ENCODE results near the gene FREM1. TPM values are rescaled to one million over a fixed set of nuclear protein-coding genes. Genes with fewer than 3 reads are reported as not detected.

The FREM1 gene
- total RNA-seq, 1 donor from 2014 or later, result 0.52 TPM

DNA sequence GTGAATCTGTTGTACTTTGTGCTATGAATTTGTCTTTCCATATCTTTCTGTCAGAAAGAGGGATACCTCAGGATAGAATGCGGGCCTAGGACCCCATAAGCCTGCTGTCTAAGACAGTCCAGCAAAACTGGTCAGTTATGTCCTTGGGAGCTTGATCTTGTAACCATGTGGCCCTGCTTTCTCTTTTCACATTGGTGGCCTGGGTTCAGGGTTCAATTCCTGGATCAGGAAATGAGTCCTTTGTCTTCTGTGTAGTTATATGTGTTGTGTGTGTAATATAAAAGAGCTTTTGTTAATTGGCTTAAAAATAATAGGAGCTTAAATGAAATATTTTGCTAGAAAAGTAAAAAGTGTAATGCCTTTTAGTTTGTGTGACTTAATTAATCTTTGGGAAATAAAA lies 16.9 kb downstream of the FREM1 start:
- no peak for FAIRE-seq
- Mint-ChIP-seq H3K9me3 (ENCODE audit: unreplicated experiment) (no peaks in the 10 kb centered on the region), H3K4me1 (ENCODE audit: low read depth, unreplicated experiment) (peaks cover 6% of the 10 kb centered on the region), H3K36me3 (ENCODE audit: low read depth, unreplicated experiment) (no peaks in the 10 kb centered on the region), H3K4me3 (ENCODE audit: unreplicated experiment) (no peak overlapping the region), H3K27me3 (ENCODE audit: low read depth, unreplicated experiment) (no peaks in the 10 kb centered on the region), H3K27ac (ENCODE audit: unreplicated experiment) (no peak overlapping the region)
- TF ChIP-seq EZH2 (IDR thresholded peaks at IDR 0.05; ENCODE audit: insufficient read depth, low read length), result no peak
- TF ChIP-seq, protein P1, sequence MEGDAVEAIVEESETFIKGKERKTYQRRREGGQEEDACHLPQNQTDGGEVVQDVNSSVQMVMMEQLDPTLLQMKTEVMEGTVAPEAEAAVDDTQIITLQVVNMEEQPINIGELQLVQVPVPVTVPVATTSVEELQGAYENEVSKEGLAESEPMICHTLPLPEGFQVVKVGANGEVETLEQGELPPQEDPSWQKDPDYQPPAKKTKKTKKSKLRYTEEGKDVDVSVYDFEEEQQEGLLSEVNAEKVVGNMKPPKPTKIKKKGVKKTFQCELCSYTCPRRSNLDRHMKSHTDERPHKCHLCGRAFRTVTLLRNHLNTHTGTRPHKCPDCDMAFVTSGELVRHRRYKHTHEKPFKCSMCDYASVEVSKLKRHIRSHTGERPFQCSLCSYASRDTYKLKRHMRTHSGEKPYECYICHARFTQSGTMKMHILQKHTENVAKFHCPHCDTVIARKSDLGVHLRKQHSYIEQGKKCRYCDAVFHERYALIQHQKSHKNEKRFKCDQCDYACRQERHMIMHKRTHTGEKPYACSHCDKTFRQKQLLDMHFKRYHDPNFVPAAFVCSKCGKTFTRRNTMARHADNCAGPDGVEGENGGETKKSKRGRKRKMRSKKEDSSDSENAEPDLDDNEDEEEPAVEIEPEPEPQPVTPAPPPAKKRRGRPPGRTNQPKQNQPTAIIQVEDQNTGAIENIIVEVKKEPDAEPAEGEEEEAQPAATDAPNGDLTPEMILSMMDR (IDR thresholded peaks at IDR 0.05; ENCODE audit: insufficient read depth, low read depth, low read length), result no peak
- H3K36me3 ChIP-seq (ENCODE audit: insufficient read depth, low read length), result no peaks in the 10 kb centered on the region
- no peaks in the 10 kb centered on the region for H3K27me3 ChIP-seq (ENCODE audit: insufficient read depth, low read length)
- no peak for DNase-seq (ENCODE audit: low read depth)
- no peaks in the 10 kb centered on the region for H3K79me2 ChIP-seq (ENCODE audit: insufficient read depth, low read length)
- H3K9me3 ChIP-seq (ENCODE audit: insufficient read depth, low read depth, low read length), result no peaks in the 10 kb centered on the region
- no peak overlapping the region for H3K27ac ChIP-seq (ENCODE audit: low read depth, low read length)
- no peaks in the 10 kb centered on the region for H4K20me1 ChIP-seq (ENCODE audit: insufficient read depth, low read length)
- H3K4me1 ChIP-seq (ENCODE audit: insufficient read depth, low read length), result no peaks in the 10 kb centered on the region
- no peak overlapping the region for H3K4me3 ChIP-seq (ENCODE audit: insufficient read depth, low read depth, low read length)
- no peak overlapping the region for H3K9ac ChIP-seq (ENCODE audit: low read length)
- H2AFZ ChIP-seq (ENCODE audit: low read depth, low read length), result no peak overlapping the region
- H3K4me2 ChIP-seq (ENCODE audit: low read length), result no peak overlapping the region

DNA sequence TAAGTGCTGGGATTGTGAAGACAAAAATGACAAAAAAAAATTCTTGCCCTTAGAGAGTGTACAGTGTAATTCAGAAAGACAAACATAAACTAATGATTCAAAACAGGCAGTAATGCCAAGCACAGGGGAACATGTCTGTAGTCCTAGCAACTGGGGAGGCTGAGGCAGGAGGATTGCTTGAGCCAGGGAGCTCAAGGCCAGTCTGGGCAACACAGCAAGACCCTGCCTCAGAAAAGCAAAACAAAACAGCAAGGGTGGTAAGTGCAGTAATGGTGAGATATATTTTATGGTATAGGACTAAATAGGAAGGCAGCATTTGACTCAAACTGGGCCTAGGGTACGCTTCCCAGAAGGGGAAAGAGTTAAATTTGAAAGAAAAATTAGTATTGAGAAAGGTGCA lies 18.9 kb downstream of the FREM1 start:
- Histone ChIP-seq H3K4me1 (ENCODE audit: insufficient read depth, low read length) (no peaks in the 10 kb centered on the region), H3K27ac (ENCODE audit: low read depth, low read length) (no peak overlapping the region)
- no peak for FAIRE-seq

DNA sequence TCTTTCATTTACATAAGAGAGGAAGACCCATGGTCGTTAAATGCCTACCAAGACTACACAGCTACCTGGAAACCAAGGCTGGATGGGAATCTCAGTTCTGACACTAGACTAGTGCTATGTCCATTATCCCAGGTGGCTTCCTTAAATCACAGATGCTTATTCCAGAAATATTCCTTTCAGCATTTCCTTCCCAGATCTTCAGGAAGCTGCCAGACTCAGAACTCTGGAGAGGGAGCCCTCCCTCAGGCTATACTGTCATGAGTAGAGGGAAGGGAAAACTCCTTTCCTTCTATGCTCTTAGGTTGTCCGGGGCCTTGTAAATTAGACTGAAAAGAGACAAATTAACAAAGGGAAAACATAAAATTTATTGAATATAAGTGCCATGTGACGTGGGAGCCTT lies 20.8 kb downstream of the FREM1 start:
- H3K27ac Mint-ChIP-seq (ENCODE audit: unreplicated experiment), result no peak overlapping the region
- H3K9me3 Mint-ChIP-seq (ENCODE audit: unreplicated experiment), result no peaks in the 10 kb centered on the region
- no peaks in the 10 kb centered on the region for H3K27me3 ChIP-seq (ENCODE audit: insufficient read depth, low read length)

More for the DNA sequence above, 18.9 kb downstream of the FREM1 start:
- no peaks in the 10 kb centered on the region for H3K27me3 Mint-ChIP-seq (ENCODE audit: low read depth, unreplicated experiment)
- H3K4me3 Mint-ChIP-seq (ENCODE audit: unreplicated experiment), result no peak overlapping the region
- Histone ChIP-seq H3K4me3 (ENCODE audit: insufficient read depth, low read depth, low read length) (no peak overlapping the region), H3K4me2 (ENCODE audit: low read length) (no peak overlapping the region), H3K79me2 (ENCODE audit: insufficient read depth, low read length) (no peaks in the 10 kb centered on the region), H3K9ac (ENCODE audit: low read length) (no peak overlapping the region), H4K20me1 (ENCODE audit: insufficient read depth, low read length) (no peaks in the 10 kb centered on the region), H3K27me3 (ENCODE audit: insufficient read depth, low read length) (no peaks in the 10 kb centered on the region), H3K36me3 (ENCODE audit: insufficient read depth, low read length) (no peaks in the 10 kb centered on the region), H3K9me3 (ENCODE audit: insufficient read depth, low read depth, low read length) (no peaks in the 10 kb centered on the region), H2AFZ (ENCODE audit: low read depth, low read length) (no peak overlapping the region)
- peaks cover 6% of the 10 kb centered on the region for H3K4me1 Mint-ChIP-seq (ENCODE audit: low read depth, unreplicated experiment)
- H3K27ac Mint-ChIP-seq (ENCODE audit: unreplicated experiment), result no peak overlapping the region
- no peaks in the 10 kb centered on the region for H3K36me3 Mint-ChIP-seq (ENCODE audit: low read depth, unreplicated experiment)
- TF ChIP-seq, protein P1 (IDR thresholded peaks at IDR 0.05; ENCODE audit: insufficient read depth, low read depth, low read length), result no peak
- TF ChIP-seq EZH2 (IDR thresholded peaks at IDR 0.05; ENCODE audit: insufficient read depth, low read length), result no peak
- H3K9me3 Mint-ChIP-seq (ENCODE audit: unreplicated experiment), result no peaks in the 10 kb centered on the region
- DNase-seq (ENCODE audit: low read depth), result no peak

More for the DNA sequence above, 20.8 kb downstream of the FREM1 start:
- H3K79me2 ChIP-seq (ENCODE audit: insufficient read depth, low read length), result no peaks in the 10 kb centered on the region
- H3K9ac ChIP-seq (ENCODE audit: low read length), result no peak overlapping the region
- Mint-ChIP-seq H3K4me1 (ENCODE audit: low read depth, unreplicated experiment) (no peaks in the 10 kb centered on the region), H3K27me3 (ENCODE audit: low read depth, unreplicated experiment) (no peaks in the 10 kb centered on the region), H3K4me3 (ENCODE audit: unreplicated experiment) (no peak overlapping the region), H3K36me3 (ENCODE audit: low read depth, unreplicated experiment) (no peaks in the 10 kb centered on the region)
- no peak for FAIRE-seq
- H3K4me1 ChIP-seq (ENCODE audit: insufficient read depth, low read length), result no peaks in the 10 kb centered on the region
- TF ChIP-seq EZH2 (IDR thresholded peaks at IDR 0.05; ENCODE audit: insufficient read depth, low read length), result no peak
- TF ChIP-seq, protein P1 (IDR thresholded peaks at IDR 0.05; ENCODE audit: insufficient read depth, low read depth, low read length), result no peak
- H2AFZ ChIP-seq (ENCODE audit: low read depth, low read length), result no peak overlapping the region
- H3K4me2 ChIP-seq (ENCODE audit: low read length), result no peak overlapping the region
- H3K9me3 ChIP-seq (ENCODE audit: insufficient read depth, low read depth, low read length), result no peaks in the 10 kb centered on the region
- no peak overlapping the region for H3K4me3 ChIP-seq (ENCODE audit: insufficient read depth, low read depth, low read length)
- no peaks in the 10 kb centered on the region for H3K36me3 ChIP-seq (ENCODE audit: insufficient read depth, low read length)
- H4K20me1 ChIP-seq (ENCODE audit: insufficient read depth, low read length), result no peaks in the 10 kb centered on the region
- no peak overlapping the region for H3K27ac ChIP-seq (ENCODE audit: low read depth, low read length)
- no peak for DNase-seq (ENCODE audit: low read depth)
